Parathyroid adenoma (tissue), 2 donors: ENCODE data around the gene CCDC85A.

Experiments used
- H2AFZ ChIP-seq: fragments of 300-600 bp; sonication (generic); one replicate; pipeline ENCODE4 v1.7.0; 2017; ENCODE audit warnings: antibody characterized with exemption, mild to moderate bottlenecking
- H3K27ac ChIP-seq: fragments of 300-600 bp; sonication (generic); one replicate; pipeline ENCODE4 v1.7.0; 2017
- H3K27me3 ChIP-seq: fragments of 300-600 bp; sonication (generic); one replicate; pipeline ENCODE4 v1.7.0; 2017; ENCODE audit warnings: low read length; ENCODE audit not compliant: control insufficient read depth, insufficient read depth
- H3K36me3 ChIP-seq: fragments of 300-600 bp; sonication (generic); one replicate; pipeline ENCODE4 v1.7.0; 2017; ENCODE audit warnings: low read length; ENCODE audit not compliant: control insufficient read depth, insufficient read depth
- H3K4me1 ChIP-seq: fragments of 300-600 bp; sonication (generic); one replicate; pipeline ENCODE4 v1.7.0; 2017; ENCODE audit warnings: control low read depth
- H3K4me2 ChIP-seq: fragments of 300-600 bp; sonication (generic); one replicate; pipeline ENCODE4 v1.7.0; 2017; ENCODE audit warnings: low read length
- H3K4me3 ChIP-seq: fragments of 300-600 bp; sonication (generic); one replicate; pipeline ENCODE4 v1.7.0; 2017; ENCODE audit warnings: low read depth, low read length
- H3K79me2 ChIP-seq: fragments of 300-600 bp; sonication (generic); one replicate; pipeline ENCODE4 v1.7.0; 2017; ENCODE audit warnings: control low read depth
- H3K9ac ChIP-seq: fragments of 300-600 bp; sonication (generic); one replicate; pipeline ENCODE4 v1.7.0; 2017; ENCODE audit warnings: mild to moderate bottlenecking
- H3K9me3 ChIP-seq: fragments of 300-600 bp; sonication (generic); one replicate; pipeline ENCODE4 v1.7.0; 2017; ENCODE audit warnings: low read length; ENCODE audit not compliant: control insufficient read depth
- CTCF ChIP-seq: fragments of 300-600 bp; sonication (generic); IDR thresholded peaks from one replicate; pipeline ENCODE4 v1.7.0; 2017; ENCODE audit warnings: antibody characterized with exemption, mild to moderate bottlenecking
- donor health status: primary hyperparathyroidism.

CCDC85A gene

DNA sequence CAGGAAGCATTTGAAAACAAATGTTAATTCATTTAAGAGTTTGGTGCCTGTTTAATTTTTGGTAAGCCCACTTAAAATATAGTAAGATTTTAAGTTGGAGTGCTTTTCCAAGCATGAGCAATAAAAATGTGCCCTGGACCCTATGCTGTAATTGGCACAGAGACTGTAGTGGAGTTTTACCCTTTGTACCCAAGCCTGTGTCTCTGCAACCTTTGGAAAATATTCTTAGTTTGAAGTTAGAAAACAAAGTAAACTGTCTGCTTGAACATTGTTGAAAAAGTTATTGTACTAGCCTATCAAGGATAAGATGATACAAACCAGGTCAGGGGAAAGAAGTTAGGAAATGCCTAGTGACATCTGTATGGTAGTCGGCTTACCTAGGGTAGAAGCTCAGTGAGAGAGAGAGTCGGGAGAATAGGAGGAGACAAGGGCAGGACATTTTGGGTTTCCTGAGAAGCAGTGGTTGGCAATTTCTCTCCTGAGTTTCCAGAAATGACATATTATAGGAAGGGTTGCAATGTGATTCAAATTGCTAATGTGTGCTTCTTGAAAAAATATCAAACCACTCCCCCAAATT, 66.5 kb downstream of the CCDC85A start:
- H3K79me2 ChIP-seq: no peaks in the 10 kb centered on the region
- no peak overlapping the region for H3K27ac ChIP-seq
- no peaks in the 10 kb centered on the region for H3K4me1 ChIP-seq
- no peaks in the 10 kb centered on the region for H3K27me3 ChIP-seq
- no peak overlapping the region for H3K9ac ChIP-seq
- H3K36me3 ChIP-seq: no peaks in the 10 kb centered on the region
- H3K4me2 ChIP-seq: no peak overlapping the region
- H2AFZ ChIP-seq: no peak overlapping the region
- H3K4me3 ChIP-seq: no peak overlapping the region
- no peak for TF ChIP-seq CTCF
- H3K9me3 ChIP-seq: no peaks in the 10 kb centered on the region

GRCh38 chr2:56260415-56260814, 76.6 kb downstream of the CCDC85A start:
- Histone ChIP-seq H3K79me2 (no peaks in the 10 kb centered on the region), H3K4me3 (no peak overlapping the region), H3K9me3 (no peaks in the 10 kb centered on the region)

DNA sequence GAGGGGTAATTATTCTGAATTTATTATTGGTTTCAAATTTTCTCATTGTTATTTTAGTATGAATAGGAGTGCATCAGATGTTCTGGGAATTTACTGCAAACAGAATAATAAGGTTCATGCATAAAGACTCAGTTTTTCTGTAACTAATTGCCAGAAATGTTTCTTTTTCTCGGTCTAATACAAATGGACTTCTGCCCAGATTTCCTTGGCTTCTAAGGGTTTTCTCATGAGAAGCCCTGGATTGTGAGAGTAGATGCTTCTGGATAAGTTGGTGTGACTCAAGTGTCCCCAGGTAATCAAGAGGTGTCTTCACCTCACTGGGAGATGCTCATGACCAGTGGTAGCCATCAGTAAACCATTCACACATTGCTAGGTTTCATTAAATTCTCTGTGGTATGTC, 78.5 kb downstream of the CCDC85A start:
- Histone ChIP-seq H3K9ac (no peak overlapping the region), H3K9me3 (no peaks in the 10 kb centered on the region), H3K27ac (no peak overlapping the region), H2AFZ (no peak overlapping the region), H3K27me3 (no peaks in the 10 kb centered on the region), H3K79me2 (no peaks in the 10 kb centered on the region), H3K4me2 (no peak overlapping the region), H3K4me1 (no peaks in the 10 kb centered on the region), H3K36me3 (no peaks in the 10 kb centered on the region), H3K4me3 (no peak overlapping the region)
- TF ChIP-seq CTCF: no peak

More at GRCh38 chr2:56260415-56260814, 76.6 kb downstream of the CCDC85A start:
- Histone ChIP-seq H3K4me1 (no peaks in the 10 kb centered on the region), H3K27me3 (no peaks in the 10 kb centered on the region), H3K27ac (no peak overlapping the region), H3K4me2 (no peak overlapping the region), H2AFZ (no peak overlapping the region), H3K9ac (no peak overlapping the region), H3K36me3 (no peaks in the 10 kb centered on the region)
- TF ChIP-seq CTCF: no peak

GRCh38 chr2:56263876-56264275, 80.1 kb downstream of the CCDC85A start:
- Histone ChIP-seq H3K4me1 (no peaks in the 10 kb centered on the region), H3K36me3 (no peaks in the 10 kb centered on the region), H3K27me3 (no peaks in the 10 kb centered on the region), H3K79me2 (no peaks in the 10 kb centered on the region), H3K4me3 (no peak overlapping the region), H3K27ac (no peak overlapping the region), H2AFZ (no peak overlapping the region), H3K4me2 (no peak overlapping the region), H3K9me3 (no peaks in the 10 kb centered on the region), H3K9ac (no peak overlapping the region)
- TF ChIP-seq CTCF: no peak

DNA sequence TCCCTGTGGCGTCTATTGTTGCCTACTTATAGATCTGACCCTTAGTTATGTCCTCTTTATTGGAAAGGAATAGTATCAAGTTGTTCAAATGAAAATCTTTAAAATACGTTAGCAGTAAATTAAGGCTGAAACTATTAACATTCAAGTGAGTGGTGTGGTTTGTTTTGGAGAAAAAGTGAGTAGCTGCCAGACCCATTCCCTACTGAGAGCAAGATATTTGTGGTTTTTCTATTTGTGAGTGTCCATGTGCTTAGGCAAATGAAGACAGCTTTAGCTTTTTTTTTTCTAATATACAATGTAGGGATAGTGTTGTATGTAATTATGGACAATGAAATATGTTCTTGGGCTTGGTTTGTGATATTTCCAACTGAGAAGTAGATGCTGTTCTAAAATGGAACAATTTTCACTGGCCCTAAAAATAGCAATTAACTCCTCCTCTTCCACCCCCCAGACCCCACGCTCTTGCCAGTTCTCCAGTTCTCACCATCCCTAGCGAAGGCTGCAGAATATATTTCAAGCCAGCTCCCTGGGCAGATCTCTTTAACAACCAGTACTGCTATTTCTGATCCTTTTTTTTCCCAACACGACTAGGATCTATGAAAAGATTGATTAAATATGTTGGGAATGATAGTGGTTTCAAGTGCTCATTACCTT, 83.1 kb downstream of the CCDC85A start:
- no peaks in the 10 kb centered on the region for H3K9me3 ChIP-seq
- H3K9ac ChIP-seq: no peak overlapping the region
- no peaks in the 10 kb centered on the region for H3K79me2 ChIP-seq
- no peaks in the 10 kb centered on the region for H3K36me3 ChIP-seq
- H3K4me1 ChIP-seq: no peaks in the 10 kb centered on the region
- H2AFZ ChIP-seq: no peak overlapping the region
- no peak overlapping the region for H3K4me2 ChIP-seq
- H3K27me3 ChIP-seq: no peaks in the 10 kb centered on the region
- no peak overlapping the region for H3K27ac ChIP-seq
- TF ChIP-seq CTCF: no peak
- H3K4me3 ChIP-seq: no peak overlapping the region
